Activated CD4-positive, CD25-positive, alpha-beta regulatory T cell treated with anti-CD3 and anti-CD28 coated beads, Interleukin-2, amount 50 U/mL, for 72 hours (primary cell): ENCODE data around the gene ACTG1.

ENCODE experiments used
- DNase-seq: peaks from one replicate; pipeline ENCODE4 v3.0.0; 2021

ACTG1 gene

GRCh38 chr17:81515530-81516041 is 3.0 kb upstream of the ACTG1 start:
- no peak for DNase-seq

GRCh38 chr17:81514739-81515529 is 2.3 kb upstream of the ACTG1 start:
- DNase-seq: peak; percentile 73

- no peak for DNase-seq
Measured at GRCh38 chr17:81514489-81514738, 1.8 kb upstream of the ACTG1 start.

- DNase-seq: peak; percentile 55
Measured at GRCh38 chr17:81513753-81514488, 1.3 kb upstream of the ACTG1 start.

- DNase-seq: peak; percentile 67
Measured at GRCh38 chr17:81513372-81513752, 763 bp upstream of the ACTG1 start.

- DNase-seq: no peak
Measured at GRCh38 chr17:81511804-81512561, 616 bp downstream of the ACTG1 start.

- DNase-seq: no peak
Measured at GRCh38 chr17:81511554-81511803, 1.1 kb downstream of the ACTG1 start.

- peak; percentile 53 for DNase-seq
Measured at GRCh38 chr17:81510785-81511553, 1.6 kb downstream of the ACTG1 start.

GRCh38 chr17:81509972-81510784 is 2.4 kb downstream of the ACTG1 start:
- no peak for DNase-seq

- DNase-seq: no peak
Measured at GRCh38 chr17:81509207-81509971, 3.2 kb downstream of the ACTG1 start.

GRCh38 chr17:81508639-81509206 is 3.9 kb downstream of the ACTG1 start:
- DNase-seq: no peak

GRCh38 chr17:81503619-81504018 is 9.0 kb downstream of the ACTG1 start:
- DNase-seq: no peak

GRCh38 chr17:81502471-81503017 is 10.1 kb downstream of the ACTG1 start:
- no peak for DNase-seq

GRCh38 chr17:81500047-81500446 is 12.6 kb downstream of the ACTG1 start:
- no peak for DNase-seq

GRCh38 chr17:81499601-81499970 is 13.0 kb downstream of the ACTG1 start:
- DNase-seq: no peak

- DNase-seq: no peak
Measured at GRCh38 chr17:81498953-81499600, 13.5 kb downstream of the ACTG1 start.

- DNase-seq: no peak
Measured at GRCh38 chr17:81494626-81495377, 17.8 kb downstream of the ACTG1 start.

- DNase-seq: no peak
Measured at GRCh38 chr17:81493198-81494038, 19.2 kb downstream of the ACTG1 start.

- no peak for DNase-seq
Measured at GRCh38 chr17:81492706-81493105, 19.9 kb downstream of the ACTG1 start.
